Keratinocyte (primary cell): ENCODE data around the gene YTHDF1. TPM values are rescaled to one million over a fixed set of nuclear protein-coding genes. Genes with fewer than 3 reads are reported as not detected.

Experiments used
- DNase-seq: peaks from one replicate; pipeline ENCODE4 v3.0.0-alpha.2; 2011; ENCODE audit warnings: low read depth, missing footprints, low spot score
- FAIRE-seq: peaks from 2 replicates; lab custom pipeline; 2011; peaks lifted over from hg19 to GRCh38; lab: Jason Lieb, UNC
- H2AFZ ChIP-seq: 2 replicates; pipeline ENCODE4 v1.6.0; 2012; ENCODE audit warnings: low read length, control low read depth, inconsistent platforms; ENCODE audit not compliant: control insufficient read depth
- H3K27ac ChIP-seq: 2 replicates; pipeline ENCODE4 v1.5.1; 2011; ENCODE audit warnings: low read length; ENCODE audit not compliant: control insufficient read depth, insufficient read depth
- H3K27me3 ChIP-seq: 3 replicates; pipeline ENCODE4 v1.6.0; 2011; ENCODE audit warnings: low read length; ENCODE audit not compliant: control insufficient read depth, insufficient read depth; ENCODE audit errors: extremely low read depth
- H3K36me3 ChIP-seq, 2 experiments: 2 replicates in 1 of 2; 3 replicates in 1 of 2; pipeline ENCODE4 v1.5.1; 2011; ENCODE audit warnings: low read length in 2 of 2, mild to moderate bottlenecking in 1 of 2; ENCODE audit not compliant: control insufficient read depth in 2 of 2, insufficient read depth in 2 of 2; ENCODE audit errors: extremely low read depth in 1 of 2
- H3K4me1 ChIP-seq: 3 replicates; pipeline ENCODE4 v1.5.1; 2011; ENCODE audit warnings: low read length; ENCODE audit not compliant: control insufficient read depth, insufficient read depth; ENCODE audit errors: extremely low read depth
- H3K4me2 ChIP-seq: 3 replicates; pipeline ENCODE4 v1.6.0; 2011; ENCODE audit warnings: low read depth, low read length; ENCODE audit not compliant: control insufficient read depth, insufficient read depth; ENCODE audit errors: extremely low read depth
- H3K4me3 ChIP-seq, 3 experiments: fragments of 200-600 bp in 1 of 3; sonication (generic) in 1 of 3; 2 replicates in 2 of 3; 3 replicates in 1 of 3; pipeline ENCODE4 v1.5.1; 2011 to 2016; ENCODE audit warnings: low read length in 3 of 3, mild to moderate bottlenecking in 3 of 3, control low read depth in 2 of 3, inconsistent platforms in 1 of 3, low read depth in 1 of 3, mixed read lengths in 1 of 3, mixed run types in 1 of 3, moderate library complexity in 1 of 3; ENCODE audit not compliant: control insufficient read depth in 2 of 3, insufficient read depth in 2 of 3; ENCODE audit errors: extremely low read depth in 1 of 3
- H3K79me2 ChIP-seq: 2 replicates; pipeline ENCODE4 v1.6.0; 2012; ENCODE audit warnings: low read length; ENCODE audit not compliant: control insufficient read depth, insufficient read depth
- H3K9ac ChIP-seq: 3 replicates; pipeline ENCODE4 v1.6.0; 2011; ENCODE audit warnings: low read length; ENCODE audit not compliant: control insufficient read depth, insufficient read depth; ENCODE audit errors: extremely low read depth
- H3K9me1 ChIP-seq: 3 replicates; pipeline ENCODE4 v1.6.0; 2011; ENCODE audit warnings: low read length; ENCODE audit not compliant: control insufficient read depth, insufficient read depth; ENCODE audit errors: extremely low read depth
- H3K9me3 ChIP-seq: 2 replicates; pipeline ENCODE4 v1.5.1; 2012; ENCODE audit warnings: low read depth, low read length; ENCODE audit not compliant: control insufficient read depth
- H4K20me1 ChIP-seq: 3 replicates; pipeline ENCODE4 v1.6.0; 2011; ENCODE audit warnings: low read length; ENCODE audit not compliant: control insufficient read depth, insufficient read depth; ENCODE audit errors: extremely low read depth
- EZH2 ChIP-seq: IDR thresholded peaks from one replicate; pipeline ENCODE4 v1.6.1; 2012; ENCODE audit warnings: inconsistent platforms, mild to moderate bottlenecking, low read length, moderate library complexity
- dilution Hi-C: fragments of 300-500 bp; cut with MboI; formaldehyde crosslinking; loops from one replicate; pipeline ENCODE4 v1.7.0; 2020; ENCODE audit warnings: low sequenced_read_pairs; ENCODE audit not compliant: extremely low pct_ligation_motif_present
- polyA plus RNA-seq, 5 experiments: library from polyadenylated mRNA; depleted of rRNA in 3 of 5; stranded (reverse) in 3 of 5; stranded (forward) in 1 of 5; unstranded in 1 of 5; fragments of >200 nt; gene quantifications; 1 replicate in 1 of 5; 2 replicates in 3 of 5; 3 replicates in 1 of 5; pipeline versions ENCODE4 v1.2.1 to v1.2.3, GENCODE V29; 2011 to 2012; ENCODE audit warnings: missing spikeins in 2 of 5, low read depth in 1 of 5, low replicate concordance in 1 of 5
- TF ChIP-seq, protein P1 (sequence below), 3 experiments: IDR thresholded peaks in 1 of 3; conservative IDR thresholded peaks in 1 of 3; optimal IDR thresholded peaks in 1 of 3; 2 replicates in 2 of 3; 3 replicates in 1 of 3; pipeline versions ENCODE3 to v1.5.1; 2011; ENCODE audit warnings: low read length in 3 of 3, mild to moderate bottlenecking in 3 of 3, moderate library complexity in 2 of 3, control low read depth in 1 of 3, inconsistent platforms in 1 of 3; ENCODE audit not compliant: insufficient read depth in 2 of 3; ENCODE audit errors: extremely low read depth in 1 of 3

The YTHDF1 gene
- polyA plus RNA-seq, 1 donor (not counting 4 experiments of a cell fraction or from before 2014, with no cell fraction given): 26.4 TPM

GRCh38 chr20:63180569-63181185 is 35.3 kb downstream of the YTHDF1 start:
- peaks cover 12% of the 10 kb centered on the region for H4K20me1 ChIP-seq
- FAIRE-seq (no peak), DNase-seq (no peak)
- H3K9me3 ChIP-seq: peaks cover 3% of the 10 kb centered on the region
- no peak for TF ChIP-seq EZH2
- TF ChIP-seq, protein P1, sequence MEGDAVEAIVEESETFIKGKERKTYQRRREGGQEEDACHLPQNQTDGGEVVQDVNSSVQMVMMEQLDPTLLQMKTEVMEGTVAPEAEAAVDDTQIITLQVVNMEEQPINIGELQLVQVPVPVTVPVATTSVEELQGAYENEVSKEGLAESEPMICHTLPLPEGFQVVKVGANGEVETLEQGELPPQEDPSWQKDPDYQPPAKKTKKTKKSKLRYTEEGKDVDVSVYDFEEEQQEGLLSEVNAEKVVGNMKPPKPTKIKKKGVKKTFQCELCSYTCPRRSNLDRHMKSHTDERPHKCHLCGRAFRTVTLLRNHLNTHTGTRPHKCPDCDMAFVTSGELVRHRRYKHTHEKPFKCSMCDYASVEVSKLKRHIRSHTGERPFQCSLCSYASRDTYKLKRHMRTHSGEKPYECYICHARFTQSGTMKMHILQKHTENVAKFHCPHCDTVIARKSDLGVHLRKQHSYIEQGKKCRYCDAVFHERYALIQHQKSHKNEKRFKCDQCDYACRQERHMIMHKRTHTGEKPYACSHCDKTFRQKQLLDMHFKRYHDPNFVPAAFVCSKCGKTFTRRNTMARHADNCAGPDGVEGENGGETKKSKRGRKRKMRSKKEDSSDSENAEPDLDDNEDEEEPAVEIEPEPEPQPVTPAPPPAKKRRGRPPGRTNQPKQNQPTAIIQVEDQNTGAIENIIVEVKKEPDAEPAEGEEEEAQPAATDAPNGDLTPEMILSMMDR (optimal IDR thresholded peaks at IDR 0.05 in 1 of 3, IDR thresholded peaks at IDR 0.05 in 1 of 3, conservative IDR thresholded peaks at IDR 0.05 in 1 of 3; ENCODE audit: extremely low read depth in 1 of 3, insufficient read depth in 2 of 3, low read length in 3 of 3): no peak
- H3K9me1 ChIP-seq: no peaks in the 10 kb centered on the region
- dilution Hi-C loops: no loop called here
- peaks cover 2% of the 10 kb centered on the region for H3K4me1 ChIP-seq
- H3K79me2 ChIP-seq: no peaks in the 10 kb centered on the region
- H2AFZ ChIP-seq: no peak overlapping the region
- no peak overlapping the region for H3K9ac ChIP-seq
- H3K36me3 ChIP-seq: no peaks in the 10 kb centered on the region
- H3K27me3 ChIP-seq: peaks cover 53% of the 10 kb centered on the region
- H3K4me2 ChIP-seq: no peak overlapping the region
- no peak overlapping the region for H3K27ac ChIP-seq
- H3K4me3 ChIP-seq: no peak overlapping the region

DNA sequence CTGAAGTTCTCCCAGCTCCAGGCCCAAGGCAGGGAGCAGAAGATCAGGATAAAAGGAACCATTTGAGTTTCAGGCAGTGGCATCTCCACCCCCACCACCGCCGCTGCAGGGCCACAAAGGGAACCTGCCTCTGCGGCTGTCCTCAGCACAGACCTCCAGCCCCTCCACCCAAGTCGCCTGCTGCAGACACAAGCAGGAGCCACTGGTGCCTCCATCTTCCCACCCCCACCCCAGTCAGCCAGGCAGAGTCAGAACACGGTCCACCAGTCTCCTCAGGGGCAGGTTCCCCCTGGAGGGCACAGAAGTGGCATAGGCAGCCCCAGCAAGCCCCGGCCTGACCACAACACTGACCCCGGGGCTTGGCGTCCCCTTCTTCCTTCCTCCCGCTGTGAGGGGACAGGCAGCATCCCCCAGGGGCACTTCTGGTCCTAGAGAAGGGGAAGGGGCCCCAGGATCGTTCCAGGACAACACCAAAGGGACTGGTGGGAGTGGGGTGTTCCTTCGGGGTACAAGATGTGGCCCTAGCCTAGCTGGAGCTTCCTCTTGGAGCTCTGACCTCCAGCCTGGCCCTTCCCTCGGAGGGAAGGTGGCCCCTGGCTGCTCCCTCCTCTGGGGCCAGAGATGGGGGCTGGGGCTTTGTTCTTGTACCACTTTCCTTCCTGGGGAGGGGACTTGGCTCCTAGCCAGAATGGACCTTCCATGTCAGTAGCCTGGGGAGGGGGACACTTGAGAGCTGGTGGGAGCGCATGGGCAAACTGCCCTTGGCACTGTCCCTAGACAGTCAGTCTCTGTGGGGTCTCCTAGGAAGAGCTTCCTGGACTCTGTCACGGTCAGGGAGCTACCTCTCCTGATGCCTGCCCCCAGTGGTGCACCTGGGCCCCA is 36.0 kb downstream of the YTHDF1 start:
- Histone ChIP-seq H2AFZ (no peak overlapping the region), H4K20me1 (peaks cover 12% of the 10 kb centered on the region), H3K27me3 (peaks cover 60% of the 10 kb centered on the region), H3K4me2 (no peak overlapping the region), H3K9me1 (no peaks in the 10 kb centered on the region), H3K79me2 (no peaks in the 10 kb centered on the region), H3K36me3 (no peaks in the 10 kb centered on the region), H3K27ac (no peak overlapping the region), H3K9ac (no peak overlapping the region), H3K9me3 (no peaks in the 10 kb centered on the region), H3K4me3 (no peak overlapping the region), H3K4me1 (peaks cover 2% of the 10 kb centered on the region)
- DNase-seq (no peak), FAIRE-seq (no peak)
- TF ChIP-seq, protein P1 (optimal IDR thresholded peaks at IDR 0.05 in 1 of 3, IDR thresholded peaks at IDR 0.05 in 1 of 3, conservative IDR thresholded peaks at IDR 0.05 in 1 of 3; ENCODE audit: extremely low read depth in 1 of 3, insufficient read depth in 2 of 3, low read length in 3 of 3): no peak
- TF ChIP-seq EZH2: no peak
- dilution Hi-C loops: no loop called here
